Natural killer cell (primary cell): ENCODE results near the gene OSBPL1A. TPM values are rescaled to one million over a fixed set of nuclear protein-coding genes. Genes with fewer than 3 reads are reported as not detected.

Experiments used
- ATAC-seq, 3 donors: fragments of 150-1000 bp in 2 of 3; fragments of 200-7000 bp in 1 of 3; cut with Tn5 transposase; 1 replicate in 1 of 3; 2 replicates in 2 of 3; pipeline ENCODE4 v1.10.0; 2021; ENCODE audit warnings: mild to moderate bottlenecking in 2 of 3, moderate library complexity in 2 of 3
- DNase-seq, 2 donors: peaks; one replicate each; pipeline versions ENCODE4 v3.0.0 to v3.0.0-alpha.2; 2013 to 2021; ENCODE audit warnings: mixed read lengths in 1 of 2
- H3K27ac ChIP-seq: one replicate; pipeline ENCODE4 v1.5.1; 2013; ENCODE audit warnings: mild to moderate bottlenecking, low read length
- H3K27me3 ChIP-seq: one replicate; pipeline ENCODE4 v1.6.1; 2013; ENCODE audit warnings: low read length; ENCODE audit not compliant: control insufficient read depth, insufficient read depth
- H3K36me3 ChIP-seq: one replicate; pipeline ENCODE4 v1.6.1; 2013; ENCODE audit warnings: low read length; ENCODE audit not compliant: control insufficient read depth, insufficient read depth
- H3K4me1 ChIP-seq: one replicate; pipeline ENCODE4 v1.6.1; 2013; ENCODE audit warnings: low read length; ENCODE audit not compliant: control insufficient read depth, insufficient read depth
- H3K4me3 ChIP-seq: one replicate; pipeline ENCODE4 v1.5.1; 2013; ENCODE audit warnings: low read length
- H3K9me3 ChIP-seq: one replicate; pipeline ENCODE4 v1.6.1; 2013; ENCODE audit warnings: low read length; ENCODE audit not compliant: control insufficient read depth, insufficient read depth
- H3K27ac Mint-ChIP-seq, 2 donors: one replicate each; pipeline ENCODE4 v1.8.0; 2022; ENCODE audit warnings: mild to moderate bottlenecking in 2 of 2, mixed read lengths in 2 of 2, moderate library complexity in 1 of 2
- H3K27me3 Mint-ChIP-seq, 2 donors: one replicate each; pipeline ENCODE4 v1.8.0; 2022; ENCODE audit warnings: low read depth in 2 of 2, mixed read lengths in 2 of 2
- H3K36me3 Mint-ChIP-seq: one replicate; pipeline ENCODE4 v1.8.0; 2022; ENCODE audit warnings: mixed read lengths
- H3K4me1 Mint-ChIP-seq, 2 donors: one replicate each; pipeline ENCODE4 v1.8.0; 2022; ENCODE audit warnings: mixed read lengths in 2 of 2
- H3K4me3 Mint-ChIP-seq: one replicate; pipeline ENCODE4 v1.8.0; 2022; ENCODE audit warnings: mild to moderate bottlenecking, moderate library complexity, mixed read lengths
- H3K9me3 Mint-ChIP-seq, 2 donors: one replicate each; pipeline ENCODE4 v1.8.0; 2022; ENCODE audit warnings: mixed read lengths in 2 of 2
- WGBS: methylation state at CpG from one replicate; pipeline ENCODE4 v1.1.7; 2013; ENCODE audit warnings: missing lambda C conversion rate; ENCODE audit not compliant: insufficient coverage; 5-methylcytosine and 5-hydroxymethylcytosine counted together
- intact Hi-C: fragments of 100-400 bp; cut with micrococcal nuclease; formaldehyde crosslinking; loops from one replicate; pipeline ENCODE4 v1.14.2; 2022
- total RNA-seq, 4 donors: library from RNA; stranded (reverse); fragments of 120-200 nt in 1 of 4; gene quantifications; one replicate each; pipeline versions ENCODE4 v1.2.3 to v1.2.4, GENCODE V29; 2013 to 2022
- TF ChIP-seq, protein P1 (sequence below): fragments of 200-600 bp; IDR thresholded peaks from one replicate; pipeline ENCODE4 v1.8.0; 2022; ENCODE audit warnings: antibody characterized with exemption

OSBPL1A gene
- total RNA-seq, 3 donors from 2014 or later (not counting 1 experiment from before 2014, with no cell fraction given): 1.2 to 32.5 (median 1.5) TPM

DNA sequence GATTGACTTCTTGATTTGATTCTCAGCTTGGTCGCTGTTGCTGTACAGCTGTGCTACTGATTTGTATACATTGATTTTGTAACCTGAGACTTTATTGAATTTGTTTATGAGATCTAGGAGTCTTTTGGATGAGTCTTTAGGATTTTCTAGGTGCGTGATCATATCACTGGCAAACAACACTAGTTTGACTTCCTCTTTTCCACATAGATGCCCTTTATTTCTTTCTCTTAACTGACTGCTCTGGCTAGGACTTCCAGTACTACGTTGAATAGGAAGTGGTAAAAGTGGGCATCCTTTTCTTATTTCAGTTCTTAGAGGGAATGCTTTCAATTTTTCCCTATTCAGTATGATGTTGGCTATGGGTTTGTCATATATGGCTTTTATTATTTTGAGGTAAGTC is 101.3 kb downstream of the OSBPL1A start:
- H3K4me3 Mint-ChIP-seq: no peak overlapping the region

DNA sequence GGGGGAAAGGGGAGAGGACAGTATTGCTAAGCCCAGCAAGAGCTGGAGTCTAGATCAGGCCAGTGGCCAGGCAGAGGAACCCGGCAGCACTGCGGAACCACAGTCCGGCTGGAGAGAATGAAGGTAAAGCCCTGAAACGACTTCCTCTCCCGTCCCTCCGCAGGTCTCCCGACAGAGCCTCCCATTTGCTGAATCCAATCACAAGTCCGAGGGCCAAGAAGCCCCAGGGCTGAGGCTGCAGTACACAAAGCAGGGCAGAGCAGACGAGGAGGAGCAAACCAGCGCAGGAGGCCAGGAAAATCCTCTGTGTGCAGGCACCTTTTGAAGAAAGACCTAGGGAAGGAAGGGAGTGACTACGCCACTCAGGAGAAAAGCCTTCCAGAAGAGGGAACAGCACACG is 104.4 kb downstream of the OSBPL1A start:
- ATAC-seq (no peak), DNase-seq (no peak)
- Histone ChIP-seq H3K36me3 (no peaks in the 10 kb centered on the region), H3K4me1 (no peaks in the 10 kb centered on the region), H3K9me3 (no peaks in the 10 kb centered on the region), H3K27me3 (no peaks in the 10 kb centered on the region), H3K4me3 (no peak overlapping the region), H3K27ac (no peak overlapping the region)
- TF ChIP-seq, protein P1, sequence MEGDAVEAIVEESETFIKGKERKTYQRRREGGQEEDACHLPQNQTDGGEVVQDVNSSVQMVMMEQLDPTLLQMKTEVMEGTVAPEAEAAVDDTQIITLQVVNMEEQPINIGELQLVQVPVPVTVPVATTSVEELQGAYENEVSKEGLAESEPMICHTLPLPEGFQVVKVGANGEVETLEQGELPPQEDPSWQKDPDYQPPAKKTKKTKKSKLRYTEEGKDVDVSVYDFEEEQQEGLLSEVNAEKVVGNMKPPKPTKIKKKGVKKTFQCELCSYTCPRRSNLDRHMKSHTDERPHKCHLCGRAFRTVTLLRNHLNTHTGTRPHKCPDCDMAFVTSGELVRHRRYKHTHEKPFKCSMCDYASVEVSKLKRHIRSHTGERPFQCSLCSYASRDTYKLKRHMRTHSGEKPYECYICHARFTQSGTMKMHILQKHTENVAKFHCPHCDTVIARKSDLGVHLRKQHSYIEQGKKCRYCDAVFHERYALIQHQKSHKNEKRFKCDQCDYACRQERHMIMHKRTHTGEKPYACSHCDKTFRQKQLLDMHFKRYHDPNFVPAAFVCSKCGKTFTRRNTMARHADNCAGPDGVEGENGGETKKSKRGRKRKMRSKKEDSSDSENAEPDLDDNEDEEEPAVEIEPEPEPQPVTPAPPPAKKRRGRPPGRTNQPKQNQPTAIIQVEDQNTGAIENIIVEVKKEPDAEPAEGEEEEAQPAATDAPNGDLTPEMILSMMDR: no peak
- peaks cover 2 to 18% of the 10 kb centered on the region in 2 donors for H3K27me3 Mint-ChIP-seq
- H3K4me3 Mint-ChIP-seq: no peak overlapping the region
- H3K36me3 Mint-ChIP-seq: no peaks in the 10 kb centered on the region
- intact Hi-C loops: no loop called here
- H3K4me1 Mint-ChIP-seq: no peaks in the 10 kb centered on the region
- WGBS: 90% methylated on average over 12 of the region's 12 CpGs
- no peaks in the 10 kb centered on the region for H3K9me3 Mint-ChIP-seq
- no peak overlapping the region for H3K27ac Mint-ChIP-seq

More for the DNA sequence above, 101.3 kb downstream of the OSBPL1A start:
- Histone ChIP-seq H3K27me3 (no peaks in the 10 kb centered on the region), H3K9me3 (no peaks in the 10 kb centered on the region), H3K4me1 (no peaks in the 10 kb centered on the region), H3K36me3 (no peaks in the 10 kb centered on the region), H3K27ac (no peak overlapping the region), H3K4me3 (no peak overlapping the region)
- ATAC-seq (no peak), DNase-seq (no peak)
- H3K27me3 Mint-ChIP-seq: peaks cover 5 to 41% of the 10 kb centered on the region in 2 donors
- no peak overlapping the region for H3K27ac Mint-ChIP-seq
- H3K36me3 Mint-ChIP-seq: no peaks in the 10 kb centered on the region
- intact Hi-C loops: no loop called here
- TF ChIP-seq, protein P1: no peak
- 94% methylated on average over 1 of the region's 3 CpGs for WGBS
- no peaks in the 10 kb centered on the region for H3K4me1 Mint-ChIP-seq
- H3K9me3 Mint-ChIP-seq: no peaks in the 10 kb centered on the region

DNA sequence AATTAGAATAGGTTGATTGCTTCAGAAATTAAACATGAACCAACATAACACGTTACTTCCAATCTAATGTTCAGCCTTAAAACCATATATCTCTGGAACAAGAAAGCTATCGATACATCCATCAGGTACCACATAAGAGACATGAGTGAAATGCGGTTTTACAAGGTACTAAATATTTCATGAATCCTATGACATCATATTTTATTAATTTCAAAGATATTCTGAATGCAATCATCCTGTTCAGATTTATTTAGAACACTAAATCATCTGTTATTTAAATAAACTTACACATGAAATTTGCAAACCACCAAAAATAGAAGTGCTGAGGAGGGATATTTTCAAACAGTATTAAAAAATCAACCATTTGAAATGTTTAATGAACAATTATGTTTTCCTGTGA is 119.0 kb downstream of the OSBPL1A start:
- Histone ChIP-seq H3K4me3 (no peak overlapping the region), H3K27ac (no peak overlapping the region), H3K36me3 (no peaks in the 10 kb centered on the region), H3K9me3 (no peaks in the 10 kb centered on the region), H3K27me3 (peaks cover 2% of the 10 kb centered on the region), H3K4me1 (no peaks in the 10 kb centered on the region)
- no peaks in the 10 kb centered on the region for H3K9me3 Mint-ChIP-seq
- H3K4me3 Mint-ChIP-seq: no peak overlapping the region
- H3K27ac Mint-ChIP-seq: no peak overlapping the region
- WGBS: 84% methylated on average over 2 of the region's 3 CpGs
- no peaks in the 10 kb centered on the region for H3K36me3 Mint-ChIP-seq
- intact Hi-C loops: no loop called here
- no peak for ATAC-seq
- H3K27me3 Mint-ChIP-seq: peaks cover 13 to 23% of the 10 kb centered on the region in 2 donors
- TF ChIP-seq, protein P1: no peak
- DNase-seq: no peak
- peaks cover 0 to 5% of the 10 kb centered on the region in 2 donors for H3K4me1 Mint-ChIP-seq

GRCh38 chr18:24277516-24278195 is 120.0 kb downstream of the OSBPL1A start:
- Histone ChIP-seq H3K27ac (no peak overlapping the region), H3K36me3 (no peaks in the 10 kb centered on the region), H3K4me1 (no peaks in the 10 kb centered on the region), H3K9me3 (no peaks in the 10 kb centered on the region), H3K27me3 (peaks cover 2% of the 10 kb centered on the region), H3K4me3 (no peak overlapping the region)
- H3K36me3 Mint-ChIP-seq: no peaks in the 10 kb centered on the region
- H3K4me3 Mint-ChIP-seq: no peak overlapping the region
- no peak for ATAC-seq
- intact Hi-C loops: no loop called here
- H3K4me1 Mint-ChIP-seq: peaks cover 0 to 5% of the 10 kb centered on the region in 2 donors
- TF ChIP-seq, protein P1: no peak
- H3K27ac Mint-ChIP-seq: no peak overlapping the region
- DNase-seq: no peak
- WGBS: 85% methylated on average over 2 of the region's 4 CpGs
- no peaks in the 10 kb centered on the region for H3K9me3 Mint-ChIP-seq
- peaks cover 14 to 28% of the 10 kb centered on the region in 2 donors for H3K27me3 Mint-ChIP-seq
